HG02870 (cell line): ENCODE results near the gene GPX4.
A peak's percentile ranks its signal among the peaks of the same experiment; 100 is the strongest.

ENCODE experiments used
- ATAC-seq: cut with Tn5 transposase; IDR thresholded peaks from one replicate; pipeline ENCODE4 v1.9.1; 2021; ENCODE audit warnings: mild to moderate bottlenecking, moderate library complexity; ENCODE audit not compliant: unreplicated experiment

GPX4 gene

GRCh38 chr19:1084024-1084868, 19.5 kb upstream of the GPX4 start:
- ATAC-seq, result no peak

- ATAC-seq, result no peak
Observed at GRCh38 chr19:1085053-1085658, 18.6 kb upstream of the GPX4 start.

- ATAC-seq, result no peak
Observed at GRCh38 chr19:1085676-1086442, 17.9 kb upstream of the GPX4 start.

- ATAC-seq, result no peak
Observed at GRCh38 chr19:1086613-1087012, 17.2 kb upstream of the GPX4 start.

- ATAC-seq, result no peak
Observed at GRCh38 chr19:1087813-1088415, 15.9 kb upstream of the GPX4 start.

- no peak for ATAC-seq
Observed at GRCh38 chr19:1088416-1089010, 15.3 kb upstream of the GPX4 start.

- ATAC-seq, result no peak
Observed at GRCh38 chr19:1089126-1089771, 14.5 kb upstream of the GPX4 start.

GRCh38 chr19:1089891-1090290, 13.9 kb upstream of the GPX4 start:
- ATAC-seq, result no peak

GRCh38 chr19:1090731-1091543, 12.9 kb upstream of the GPX4 start:
- ATAC-seq, result no peak

- ATAC-seq, result no peak
Observed at GRCh38 chr19:1091544-1092175, 12.1 kb upstream of the GPX4 start.

GRCh38 chr19:1093330-1093729, 10.5 kb upstream of the GPX4 start:
- ATAC-seq, result no peak

GRCh38 chr19:1093811-1094553, 9.8 kb upstream of the GPX4 start:
- ATAC-seq, result no peak

GRCh38 chr19:1094655-1094977, 9.2 kb upstream of the GPX4 start:
- ATAC-seq, result no peak

GRCh38 chr19:1094978-1095701, 8.7 kb upstream of the GPX4 start, which contains the start of gene POLR2E:
TSS of gene POLR2E (minus strand) at chr19:1095375. CDS start at chr19:1095315, 60 bp downstream.
- peak; percentile 79 for ATAC-seq

- ATAC-seq, result no peak
Observed at GRCh38 chr19:1097810-1098176, 6.0 kb upstream of the GPX4 start.

- no peak for ATAC-seq
Observed at GRCh38 chr19:1098177-1099051, 5.4 kb upstream of the GPX4 start.

- ATAC-seq, result no peak
Observed at GRCh38 chr19:1101337-1101698, 2.5 kb upstream of the GPX4 start.
